Heart right ventricle (tissue), 16 donors: ENCODE measurements around the gene GH1. TPM values are rescaled to one million over a fixed set of nuclear protein-coding genes. Genes with fewer than 3 reads are reported as not detected.
"Not testable (repeated sequence)": the region's sequence is repeated elsewhere in the genome, so short reads cannot be mapped to it uniquely, and the experiment has no call there.

ENCODE experiments used
- ATAC-seq, 8 donors: fragments of 200-7000 bp; cut with Tn5 transposase; one replicate each; pipeline ENCODE4 v1.9.1; 2020; ENCODE audit warnings: mild to moderate bottlenecking in 8 of 8, moderate library complexity in 8 of 8, moderate number of reproducible peaks in 1 of 8
- DNase-seq, 2 donors: peaks; one replicate each; pipeline ENCODE4 v3.0.0-alpha.2; 2020
- H3K27ac ChIP-seq, 10 donors: fragments of 200-600 bp; sonication (generic) in 2 of 10; one replicate each; pipeline versions ENCODE4 v1.5.0 to v1.8.0; 2020 to 2022; ENCODE audit warnings: mild to moderate bottlenecking in 3 of 10
- H3K27me3 ChIP-seq, 7 donors: fragments of 200-600 bp; one replicate each; pipeline ENCODE4 v1.8.0; 2021 to 2022; ENCODE audit warnings: mild to moderate bottlenecking in 2 of 7
- H3K36me3 ChIP-seq, 9 donors: fragments of 200-600 bp; sonication (generic) in 1 of 9; one replicate each; pipeline versions ENCODE4 v1.5.0 to v1.8.0; 2020 to 2022; ENCODE audit warnings: mild to moderate bottlenecking in 2 of 9
- H3K4me1 ChIP-seq, 9 donors: fragments of 200-600 bp; sonication (generic) in 1 of 9; one replicate each; pipeline versions ENCODE4 v1.5.0 to v1.8.0; 2020 to 2022; ENCODE audit warnings: mild to moderate bottlenecking in 4 of 9
- H3K4me3 ChIP-seq, 10 donors: fragments of 200-600 bp; sonication (generic) in 2 of 10; one replicate each; pipeline versions ENCODE4 v1.5.0 to v1.8.0; 2020 to 2022; ENCODE audit warnings: mild to moderate bottlenecking in 7 of 10, moderate library complexity in 2 of 10
- H3K9me3 ChIP-seq, 11 donors: fragments of 200-600 bp in 10 of 11; sonication (generic) in 2 of 11; one replicate each; pipeline versions ENCODE4 v1.5.0 to v1.8.0; 2013 to 2022; ENCODE audit warnings: mild to moderate bottlenecking in 2 of 11, control low read depth in 1 of 11, moderate library complexity in 1 of 11
- CTCF ChIP-seq, 9 donors: fragments of 200-600 bp; sonication (generic) in 2 of 9; IDR thresholded peaks; one replicate each; pipeline versions ENCODE4 v1.5.0 to v1.8.0; 2021 to 2022; ENCODE audit warnings: antibody characterized with exemption in 9 of 9, mild to moderate bottlenecking in 5 of 9, moderate library complexity in 1 of 9
- WGBS, 2 donors: extraction: QIAGEN DNeasy Blood & Tissue Kit; methylation state at CpG; one replicate each; pipeline ENCODE4 v1.1.7; 2013; ENCODE audit warnings: inconsistent platforms in 1 of 2; 5-methylcytosine and 5-hydroxymethylcytosine counted together
- intact Hi-C, 10 donors: fragments of 100-400 bp; cut with DNase I; formaldehyde crosslinking; loops; one replicate each; pipeline versions ENCODE4 v1.11.1 to v1.14.2; 2022
- polyA plus RNA-seq, 2 donors: library from polyadenylated mRNA; stranded (reverse); fragments of 200-250 nt; gene quantifications; one replicate each; pipeline ENCODE4 v1.2.3, GENCODE V29; 2013
- total RNA-seq, 10 donors: library from RNA; stranded (reverse); fragmentation: NEBNext Ultra II Directional in 3 of 10; extraction: Animal tissue kit (Norgen Biotek cat#: 25700) in 3 of 10; gene quantifications; one replicate each; pipeline versions ENCODE4 v1.2.1 to v1.2.4, GENCODE V29; 2021 to 2023
- donor health status: Arrhythmogenic right ventricular cardiomyopathy.
- donor health status: ischemic (EF 13 %, LVEDD 7.1; RV severe dilation, severe dysfunction).
- donor health status: healthy with polysubstance abuse.
- donor health status: DM: no; HTN: yes; CAD: no.
- donor health status: DM: no; HTN: no; CAD: no.
- donor health status: ischemic (EF 25% LVEDD 6.9; RV normal size, moderate dysfunction).
- donor health status: ischemic (EF 25% LVEDD 5.7; RV mildly dilated, moderate dysfunction).
- donor health status: healthy.
- donor health status: DM: yes; HTN: yes; CAD: no.
- donor health status: Ischemic cardiomyopathy.
- donor health status: ischemic (EF 35%, LVEDD 5.7; RV mildly dilated, moderate dysfunction).
- donor health status: nonischemic (EF 11% LVEDD 7.7; RV severe dilation, severe dysfunction).
- donor health status: DM: yes; HTN: yes; CAD: no.
- donor health status: PGD.
- donor health status: ischemic (EF 29% LVEDD 5.4; RV normal size, mild dysfunction).
- donor health status: nonischemic (EF 23%, LVEDD 6.1; RV moderate dilation, normal function).

Gene GH1
- total and polyA plus RNA-seq, 12 donors: not detected

GRCh38 chr17:63903787-63904201 lies 14.8 kb downstream of the GH1 start:
- not testable (repeated sequence) for H3K36me3 ChIP-seq, H3K9me3 ChIP-seq, H3K4me3 ChIP-seq, H3K4me1 ChIP-seq, H3K27ac ChIP-seq, H3K27me3 ChIP-seq, DNase-seq
- 33 to 37% methylated on average over 5 of the region's 5 CpGs for WGBS, 2 donors
- TF ChIP-seq CTCF (IDR thresholded peaks at IDR 0.05): peak in 7 of 9 donors; percentile 24 to 52 (median 51)
- intact Hi-C loops: loop anchor here in 2 of 10 donors (5.0 to 10.0 kb wide), 2 partner anchors 229 to 381 kb away; partner anchors contain the start of gene ERN1 (in 1 of the 2)
- ATAC-seq: peak in 2 of 8 donors; percentile 35 to 48

- not testable (repeated sequence) for H3K27ac ChIP-seq, DNase-seq, H3K27me3 ChIP-seq, H3K36me3 ChIP-seq, H3K9me3 ChIP-seq, H3K4me1 ChIP-seq, H3K4me3 ChIP-seq, ATAC-seq
- intact Hi-C loops: loop anchor here in 2 of 10 donors (5.0 to 10.0 kb wide), 2 partner anchors 230 to 383 kb away; partner anchors contain the start of gene ERN1 (in 1 of the 2)
- WGBS, 2 donors: 78 to 81% methylated on average over 2 of the region's 2 CpGs
Observed at GRCh38 chr17:63901971-63902370, 16.7 kb downstream of the GH1 start.

GRCh38 chr17:63898899-63899798 lies 19.5 kb downstream of the GH1 start:
- H3K4me3 ChIP-seq, intact Hi-C loops, ATAC-seq, DNase-seq, H3K27ac ChIP-seq, H3K9me3 ChIP-seq, H3K4me1 ChIP-seq, H3K27me3 ChIP-seq, H3K36me3 ChIP-seq: not testable (repeated sequence)
- WGBS, 2 donors: 87 to 90% methylated on average over 6 of the region's 6 CpGs

- H3K27me3 ChIP-seq, intact Hi-C loops, H3K27ac ChIP-seq, H3K4me3 ChIP-seq, H3K9me3 ChIP-seq, H3K4me1 ChIP-seq, ATAC-seq, DNase-seq, H3K36me3 ChIP-seq: not testable (repeated sequence)
- 84 to 90% methylated on average over 8 to 10 of the region's 14 CpGs for WGBS, 2 donors
Observed at GRCh38 chr17:63896524-63897354, 21.9 kb downstream of the GH1 start, which contains the start of gene CSH1. Gene CSH1, minus strand, starts transcription at chr17:63896574. Its CDS starts 63 bp downstream, at chr17:63896511.

GRCh38 chr17:63894821-63895220 lies 23.8 kb downstream of the GH1 start:
- H3K27ac ChIP-seq, H3K9me3 ChIP-seq, H3K36me3 ChIP-seq, H3K4me3 ChIP-seq, intact Hi-C loops, ATAC-seq, H3K27me3 ChIP-seq, DNase-seq, H3K4me1 ChIP-seq: not testable (repeated sequence)
- 87 to 88% methylated on average over 5 to 8 of the region's 10 CpGs for WGBS, 2 donors

- H3K9me3 ChIP-seq, ATAC-seq: not testable (repeated sequence)
Observed at GRCh38 chr17:63894021-63894420, 24.6 kb downstream of the GH1 start.

More at GRCh38 chr17:63894021-63894420, 24.6 kb downstream of the GH1 start:
- H3K4me3 ChIP-seq, intact Hi-C loops, H3K4me1 ChIP-seq, H3K36me3 ChIP-seq, H3K27me3 ChIP-seq, H3K27ac ChIP-seq, DNase-seq: not testable (repeated sequence)
- WGBS, 2 donors: 60 to 63% methylated on average over 3 of the region's 3 CpGs
